Fibroblast of lung (primary cell): ENCODE results near the gene IRF2. TPM values are rescaled to one million over a fixed set of nuclear protein-coding genes. Genes with fewer than 3 reads are reported as not detected.

ENCODE experiments used
- DNase-seq, 2 donors: peaks; one replicate each; pipeline versions ENCODE4 v3.0.0 to v3.0.0-alpha.2; 2010; ENCODE audit warnings: low read depth in 2 of 2
- H2AFZ ChIP-seq: 2 replicates; pipeline ENCODE4 v1.5.1; 2012; ENCODE audit warnings: low read length, control low read depth, inconsistent platforms
- H3K27ac ChIP-seq: 2 replicates; pipeline ENCODE4 v1.5.1; 2011; ENCODE audit warnings: low read length, control low read depth; ENCODE audit not compliant: insufficient read depth
- H3K27me3 ChIP-seq: 2 replicates; pipeline ENCODE4 v1.5.1; 2011; ENCODE audit warnings: mild to moderate bottlenecking, low read length; ENCODE audit not compliant: control insufficient read depth, insufficient read depth
- H3K36me3 ChIP-seq: 2 replicates; pipeline ENCODE4 v1.5.1; 2011; ENCODE audit warnings: low read length; ENCODE audit not compliant: control insufficient read depth, insufficient read depth
- H3K4me1 ChIP-seq: 2 replicates; pipeline ENCODE4 v1.5.1; 2011; ENCODE audit warnings: low read length; ENCODE audit not compliant: control insufficient read depth, insufficient read depth; ENCODE audit errors: extremely low read depth
- H3K4me2 ChIP-seq: 2 replicates; pipeline ENCODE4 v1.5.1; 2011; ENCODE audit warnings: low read length, control low read depth; ENCODE audit not compliant: insufficient read depth; ENCODE audit errors: extremely low read depth
- H3K4me3 ChIP-seq, 4 experiments: fragments of 200-600 bp in 1 of 4; sonication (generic) in 1 of 4; replicated peaks in 1 of 4; 2 replicates each; pipeline ENCODE4 v1.5.1; 2011 to 2016; ENCODE audit warnings: low read length in 4 of 4, low read depth in 3 of 4, mild to moderate bottlenecking in 3 of 4, control low read depth in 2 of 4, inconsistent platforms in 1 of 4, mixed read lengths in 1 of 4; ENCODE audit not compliant: insufficient read depth in 1 of 4; ENCODE audit errors: control extremely low read depth in 1 of 4
- H3K79me2 ChIP-seq: 2 replicates; pipeline ENCODE4 v1.5.1; 2012; ENCODE audit warnings: mild to moderate bottlenecking, low read length, inconsistent platforms; ENCODE audit not compliant: control insufficient read depth, insufficient read depth
- H3K9ac ChIP-seq: 2 replicates; pipeline ENCODE4 v1.5.1; 2011; ENCODE audit warnings: mild to moderate bottlenecking, low read length, control low read depth; ENCODE audit not compliant: insufficient read depth
- H3K9me3 ChIP-seq: 2 replicates; pipeline ENCODE4 v1.5.1; 2012; ENCODE audit warnings: low read depth, low read length; ENCODE audit not compliant: control insufficient read depth, insufficient read depth
- H4K20me1 ChIP-seq: 2 replicates; pipeline ENCODE4 v1.5.1; 2011; ENCODE audit warnings: low read length; ENCODE audit not compliant: control insufficient read depth, insufficient read depth; ENCODE audit errors: extremely low read depth
- EZH2 ChIP-seq: IDR thresholded peaks from 2 replicates; pipeline ENCODE4 v1.5.1; 2012; ENCODE audit warnings: low read length, control low read depth, mild to moderate bottlenecking; ENCODE audit errors: missing control alignments
- polyA plus RNA-seq, 2 donors: library from polyadenylated mRNA; depleted of rRNA in 1 of 2; stranded (reverse) in 1 of 2; unstranded in 1 of 2; fragments of >200 nt; gene quantifications; 2 replicates each; pipeline ENCODE4 v1.2.1, GENCODE V29; 2011 to 2012; ENCODE audit warnings: missing spikeins in 1 of 2
- total RNA-seq: library from RNA; depleted of rRNA; stranded (reverse); fragments of >200 nt; gene quantifications from 2 replicates; pipeline ENCODE4 v1.2.1, GENCODE V29; 2014
- TF ChIP-seq, protein P1 (sequence below), 2 donors: IDR thresholded peaks in 1 of 2; conservative IDR thresholded peaks in 1 of 2; 1 replicate in 1 of 2; 2 replicates in 1 of 2; pipeline ENCODE4 v1.5.1; 2011 to 2012; ENCODE audit warnings: low read length in 2 of 2, control low read depth in 1 of 2, inconsistent platforms in 1 of 2, low read depth in 1 of 2, mild to moderate bottlenecking in 1 of 2

IRF2 gene
- total and polyA plus RNA-seq, 2 donors (not counting 1 experiment from before 2014, with no cell fraction given): 30.9 to 42.3 TPM

DNA sequence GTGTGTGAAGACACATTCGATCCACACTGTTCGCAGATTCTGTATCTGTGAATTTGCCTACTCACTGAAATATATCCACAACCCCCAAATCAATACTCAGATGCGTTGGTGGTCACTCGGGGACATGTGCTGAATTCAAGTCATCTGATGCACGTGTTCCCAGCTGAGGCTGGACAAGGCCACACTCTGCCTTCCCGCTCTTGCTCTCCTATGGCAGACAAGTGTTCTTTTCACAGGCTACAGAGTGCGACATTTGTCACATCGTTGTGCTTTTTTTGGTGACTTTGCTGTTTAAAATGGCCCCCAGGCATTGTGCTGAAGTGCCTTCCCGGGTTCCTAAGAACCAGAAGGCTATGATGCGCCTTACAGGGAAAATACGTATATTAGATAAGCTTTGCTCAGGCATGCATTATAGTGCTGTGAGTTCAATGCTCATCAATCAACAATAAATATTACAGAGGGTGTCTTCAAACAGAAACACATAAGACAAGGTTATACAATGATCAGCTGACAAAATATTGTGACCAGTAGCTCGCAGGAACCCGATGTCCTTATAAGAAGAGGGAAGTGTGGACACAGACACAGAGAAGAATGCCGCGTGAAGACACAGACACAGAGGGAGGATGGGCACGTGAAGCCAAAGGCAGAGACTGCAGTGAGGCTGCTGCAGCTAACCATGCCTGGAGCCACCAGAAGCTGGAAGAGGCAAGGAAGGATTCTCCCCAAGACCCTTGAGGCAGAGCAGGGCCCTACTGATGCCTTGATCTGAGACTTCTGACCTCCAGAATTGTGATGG lies 42.0 kb downstream of the IRF2 start:
- Histone ChIP-seq H3K4me1 (no peaks in the 10 kb centered on the region), H3K9ac (no peak overlapping the region), H3K27ac (no peak overlapping the region), H3K79me2 (peaks cover 18% of the 10 kb centered on the region), H3K4me2 (no peak overlapping the region), H4K20me1 (no peaks in the 10 kb centered on the region), H3K27me3 (no peaks in the 10 kb centered on the region), H2AFZ (no peak overlapping the region), H3K36me3 (no peaks in the 10 kb centered on the region), H3K4me3 (no peak overlapping the region), H3K9me3 (no peaks in the 10 kb centered on the region)
- no peak for DNase-seq
- no peak for TF ChIP-seq EZH2
- TF ChIP-seq, protein P1, sequence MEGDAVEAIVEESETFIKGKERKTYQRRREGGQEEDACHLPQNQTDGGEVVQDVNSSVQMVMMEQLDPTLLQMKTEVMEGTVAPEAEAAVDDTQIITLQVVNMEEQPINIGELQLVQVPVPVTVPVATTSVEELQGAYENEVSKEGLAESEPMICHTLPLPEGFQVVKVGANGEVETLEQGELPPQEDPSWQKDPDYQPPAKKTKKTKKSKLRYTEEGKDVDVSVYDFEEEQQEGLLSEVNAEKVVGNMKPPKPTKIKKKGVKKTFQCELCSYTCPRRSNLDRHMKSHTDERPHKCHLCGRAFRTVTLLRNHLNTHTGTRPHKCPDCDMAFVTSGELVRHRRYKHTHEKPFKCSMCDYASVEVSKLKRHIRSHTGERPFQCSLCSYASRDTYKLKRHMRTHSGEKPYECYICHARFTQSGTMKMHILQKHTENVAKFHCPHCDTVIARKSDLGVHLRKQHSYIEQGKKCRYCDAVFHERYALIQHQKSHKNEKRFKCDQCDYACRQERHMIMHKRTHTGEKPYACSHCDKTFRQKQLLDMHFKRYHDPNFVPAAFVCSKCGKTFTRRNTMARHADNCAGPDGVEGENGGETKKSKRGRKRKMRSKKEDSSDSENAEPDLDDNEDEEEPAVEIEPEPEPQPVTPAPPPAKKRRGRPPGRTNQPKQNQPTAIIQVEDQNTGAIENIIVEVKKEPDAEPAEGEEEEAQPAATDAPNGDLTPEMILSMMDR (conservative IDR thresholded peaks at IDR 0.05 in 1 of 2, IDR thresholded peaks at IDR 0.05 in 1 of 2; ENCODE audit: low read depth in 1 of 2, low read length in 2 of 2): no peak

DNA sequence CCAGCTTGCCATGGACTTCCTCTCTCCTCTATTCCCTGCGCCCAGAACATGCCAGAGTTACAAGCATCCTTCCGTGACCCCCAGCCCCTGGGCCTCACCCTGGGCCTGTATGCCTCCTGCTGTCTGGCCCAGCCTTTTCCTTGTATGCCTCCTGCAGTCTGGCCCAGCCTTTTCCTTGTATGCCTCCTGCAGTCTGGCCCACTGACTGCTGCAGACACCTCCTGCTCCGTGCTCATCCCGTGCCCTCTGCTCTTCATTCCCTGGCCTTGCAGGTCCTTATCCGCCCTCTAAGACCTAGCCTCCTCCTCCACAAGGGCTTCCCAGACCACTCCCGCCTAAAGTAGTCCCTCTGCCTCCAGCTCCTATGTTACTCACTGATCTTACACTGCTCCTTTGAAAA lies 44.2 kb downstream of the IRF2 start:
- peaks cover 14% of the 10 kb centered on the region for H3K79me2 ChIP-seq
- H3K4me1 ChIP-seq: peaks cover 5% of the 10 kb centered on the region
- H3K27me3 ChIP-seq: no peaks in the 10 kb centered on the region
- no peak overlapping the region for H3K9ac ChIP-seq
- no peak for DNase-seq
- H2AFZ ChIP-seq: no peak overlapping the region
- no peak overlapping the region for H3K4me3 ChIP-seq
- H3K4me2 ChIP-seq: no peak overlapping the region
- no peak overlapping the region for H3K27ac ChIP-seq
- no peaks in the 10 kb centered on the region for H4K20me1 ChIP-seq
- H3K9me3 ChIP-seq: no peaks in the 10 kb centered on the region
- H3K36me3 ChIP-seq: peaks cover 3% of the 10 kb centered on the region
- TF ChIP-seq, protein P1 (conservative IDR thresholded peaks at IDR 0.05 in 1 of 2, IDR thresholded peaks at IDR 0.05 in 1 of 2; ENCODE audit: low read depth in 1 of 2, low read length in 2 of 2): no peak
- TF ChIP-seq EZH2: no peak

DNA sequence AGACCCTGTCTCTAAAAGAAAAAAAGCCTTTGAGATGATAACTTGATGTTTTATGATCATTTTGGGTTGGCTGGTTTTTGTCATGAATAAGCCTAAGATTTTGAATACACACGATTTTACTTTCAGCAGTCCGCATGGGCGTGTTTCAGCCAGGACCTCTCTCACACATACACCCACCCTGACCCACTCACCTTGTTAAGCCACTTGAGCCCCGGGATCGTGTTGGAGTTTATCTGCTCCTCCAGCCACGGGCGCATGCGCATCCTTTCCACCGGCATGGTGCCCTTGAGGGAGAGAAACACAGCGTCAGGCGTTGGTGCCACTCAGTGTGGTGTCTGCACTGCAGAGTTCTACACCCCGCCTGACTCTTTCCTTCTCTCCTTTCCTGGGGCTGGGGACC lies 45.6 kb downstream of the IRF2 start:
- peaks cover 10% of the 10 kb centered on the region for H3K79me2 ChIP-seq
- H4K20me1 ChIP-seq: no peaks in the 10 kb centered on the region
- peaks cover 4% of the 10 kb centered on the region for H3K36me3 ChIP-seq
- H2AFZ ChIP-seq: no peak overlapping the region
- no peak overlapping the region for H3K4me2 ChIP-seq
- DNase-seq: no peak
- H3K4me3 ChIP-seq: no peak overlapping the region
- H3K27ac ChIP-seq: no peak overlapping the region
- peaks cover 10% of the 10 kb centered on the region for H3K4me1 ChIP-seq
- H3K9me3 ChIP-seq: no peaks in the 10 kb centered on the region
- no peak overlapping the region for H3K9ac ChIP-seq
- TF ChIP-seq EZH2: no peak
- TF ChIP-seq, protein P1 (conservative IDR thresholded peaks at IDR 0.05 in 1 of 2, IDR thresholded peaks at IDR 0.05 in 1 of 2; ENCODE audit: low read depth in 1 of 2, low read length in 2 of 2): no peak
- H3K27me3 ChIP-seq: no peaks in the 10 kb centered on the region
